ENCODE results near the gene OGG1. TPM values are rescaled to one million over a fixed set of nuclear protein-coding genes. Genes with fewer than 3 reads are reported as not detected.

Gene OGG1
- total and polyA plus RNA-seq, 10 of the 15 experiments (the other 5 are each of a cell fraction or from before 2014, with no cell fraction given), result 4.8 to 38.8 (median 27.2) TPM

GRCh38 chr3:9743548-9743947 lies 6.2 kb upstream of the OGG1 start:
- DNase-seq (ENCODE audit: low read depth, low spot score) (no peak), ATAC-seq (no peak), FAIRE-seq (no peak)
- in situ Hi-C loops (cut with MboI) (no loop called here), intact Hi-C loops (cut with micrococcal nuclease; ENCODE audit: unreplicated experiment) (no loop called here)
- TF ChIP-seq, protein P1, sequence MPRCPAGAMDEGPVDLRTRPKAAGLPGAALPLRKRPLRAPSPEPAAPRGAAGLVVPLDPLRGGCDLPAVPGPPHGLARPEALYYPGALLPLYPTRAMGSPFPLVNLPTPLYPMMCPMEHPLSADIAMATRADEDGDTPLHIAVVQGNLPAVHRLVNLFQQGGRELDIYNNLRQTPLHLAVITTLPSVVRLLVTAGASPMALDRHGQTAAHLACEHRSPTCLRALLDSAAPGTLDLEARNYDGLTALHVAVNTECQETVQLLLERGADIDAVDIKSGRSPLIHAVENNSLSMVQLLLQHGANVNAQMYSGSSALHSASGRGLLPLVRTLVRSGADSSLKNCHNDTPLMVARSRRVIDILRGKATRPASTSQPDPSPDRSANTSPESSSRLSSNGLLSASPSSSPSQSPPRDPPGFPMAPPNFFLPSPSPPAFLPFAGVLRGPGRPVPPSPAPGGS (IDR thresholded peaks at IDR 0.05; ENCODE audit: borderline replicate concordance, insufficient read depth, low read depth, low read length, poor library complexity, severe bottlenecking), result peak; percentile 65
- TF ChIP-seq NRF1 (conservative IDR thresholded peaks at IDR 0.05; ENCODE audit: low read depth, low read length), result no peak
- Histone ChIP-seq H3K79me2 (ENCODE audit: control insufficient read depth, insufficient read depth, low read length) (no peaks in the 10 kb centered on the region), H3K27ac (ENCODE audit: control insufficient read depth, insufficient read depth) (no peak overlapping the region), H2AFZ (ENCODE audit: control insufficient read depth, low read depth, low read length) (no peak overlapping the region), H3K36me3 (ENCODE audit: control insufficient read depth in 2 of 2, insufficient read depth in 2 of 2, low read length in 1 of 2) (peaks cover 48 to 55% of the 10 kb centered on the region in 2 experiments), H3K4me1 (ENCODE audit: control insufficient read depth, insufficient read depth, low read length) (no peaks in the 10 kb centered on the region), H3K9ac (ENCODE audit: control insufficient read depth, insufficient read depth, low read length) (no peak overlapping the region), H4K20me1 (ENCODE audit: control insufficient read depth, insufficient read depth) (no peaks in the 10 kb centered on the region), H3K4me2 (ENCODE audit: control insufficient read depth, insufficient read depth) (no peak overlapping the region), H3K9me3 (replicated peaks; ENCODE audit: control insufficient read depth, insufficient read depth, low read length) (no peaks in the 10 kb centered on the region), H3K4me3 (no peak overlapping the region), H3K27me3 (replicated peaks in 1 of 2; ENCODE audit: control insufficient read depth in 2 of 2, insufficient read depth in 2 of 2, low read length in 1 of 2) (no peaks in the 10 kb centered on the region)
- WGBS (ENCODE audit: insufficient coverage, insufficient replicate concordance, low lambda C conversion rate, missing lambda C conversion rate), result 97% methylated on average over 18 of the region's 18 CpGs
- no TSS peak for BruUV-seq (replicated peaks)
- ChIA-PET SMC1A (ENCODE audit: uncharacterized antibody, unreplicated experiment) (no interaction called here), RAD21 (ENCODE audit: unreplicated experiment) (no interaction called here), POLR2A (no interaction called here), CTCF (no interaction called here)

DNA sequence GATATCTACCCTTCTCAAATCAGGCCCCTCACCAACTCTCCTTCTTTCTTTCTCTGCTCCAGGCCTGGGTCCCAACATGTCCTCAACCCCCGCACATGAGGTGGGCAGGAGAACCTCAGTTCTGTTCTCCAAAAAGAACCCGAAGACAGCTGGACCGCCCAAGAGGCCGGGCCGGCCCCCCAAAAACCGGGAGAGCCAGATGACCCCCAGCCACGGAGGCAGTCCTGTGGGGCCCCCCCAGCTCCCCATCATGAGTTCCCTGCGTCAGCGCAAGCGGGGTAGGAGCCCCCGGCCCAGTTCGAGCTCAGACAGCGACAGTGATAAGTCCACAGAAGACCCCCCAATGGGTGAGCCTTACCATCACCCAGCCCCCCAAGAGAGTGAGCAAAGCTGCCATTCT lies 5.6 kb upstream of the OGG1 start:
- BruUV-seq (replicated peaks), result no TSS peak
- no peak overlapping the region for H3K9ac ChIP-seq (ENCODE audit: control insufficient read depth, insufficient read depth, low read length)
- in situ Hi-C loops (cut with MboI), result no loop called here
- H3K4me3 ChIP-seq, result no peak overlapping the region
- no peak overlapping the region for H3K4me2 ChIP-seq (ENCODE audit: control insufficient read depth, insufficient read depth)
- FAIRE-seq (no peak), ATAC-seq (no peak), DNase-seq (ENCODE audit: low read depth, low spot score) (no peak)
- RAD21 ChIA-PET (ENCODE audit: unreplicated experiment), result no interaction called here
- intact Hi-C loops (cut with micrococcal nuclease; ENCODE audit: unreplicated experiment), result no loop called here
- H3K9me3 ChIP-seq (replicated peaks; ENCODE audit: control insufficient read depth, insufficient read depth, low read length), result no peaks in the 10 kb centered on the region
- no peak overlapping the region for H2AFZ ChIP-seq (ENCODE audit: control insufficient read depth, low read depth, low read length)
- H3K27me3 ChIP-seq (replicated peaks in 1 of 2; ENCODE audit: control insufficient read depth in 2 of 2, insufficient read depth in 2 of 2, low read length in 1 of 2), result no peaks in the 10 kb centered on the region
- H3K4me1 ChIP-seq (ENCODE audit: control insufficient read depth, insufficient read depth, low read length), result no peaks in the 10 kb centered on the region
- POLR2A ChIA-PET, result interaction anchor here (0.8 kb wide), 1 partner anchor 11 kb away, joined by 3 read pairs; no protein-coding TSS in a partner anchor
- CTCF ChIA-PET, result no interaction called here
- H3K36me3 ChIP-seq (ENCODE audit: control insufficient read depth in 2 of 2, insufficient read depth in 2 of 2, low read length in 1 of 2), result peaks cover 42 to 49% of the 10 kb centered on the region in 2 experiments
- 97% methylated on average over 7 of the region's 13 CpGs for WGBS (ENCODE audit: insufficient coverage, insufficient replicate concordance, low lambda C conversion rate, missing lambda C conversion rate)
- H3K27ac ChIP-seq (ENCODE audit: control insufficient read depth, insufficient read depth), result no peak overlapping the region
- H4K20me1 ChIP-seq (ENCODE audit: control insufficient read depth, insufficient read depth), result no peaks in the 10 kb centered on the region
- H3K79me2 ChIP-seq (ENCODE audit: control insufficient read depth, insufficient read depth, low read length), result no peaks in the 10 kb centered on the region
- SMC1A ChIA-PET (ENCODE audit: uncharacterized antibody, unreplicated experiment), result no interaction called here
- TF ChIP-seq REST (IDR thresholded peaks at IDR 0.05; ENCODE audit: low read depth, low read length) (no peak), MEF2A (IDR thresholded peaks at IDR 0.05; ENCODE audit: insufficient read depth, low read depth, low read length) (no peak), SMAD5 (IDR thresholded peaks at IDR 0.05; ENCODE audit: low read depth) (no peak), YBX1 (IDR thresholded peaks at IDR 0.05) (no peak), BHLHE40 (IDR thresholded peaks at IDR 0.05; ENCODE audit: borderline replicate concordance in 1 of 2, low read depth in 2 of 2, low read length in 1 of 2) (no peak), SPI1 (IDR thresholded peaks at IDR 0.05; ENCODE audit: borderline replicate concordance, insufficient read depth, low read depth, low read length) (no peak), MXI1 (IDR thresholded peaks at IDR 0.05; ENCODE audit: low read depth, low read length) (no peak), HDGF (IDR thresholded peaks at IDR 0.05) (no peak), ZSCAN29 (IDR thresholded peaks at IDR 0.05) (no peak), CHD2 (IDR thresholded peaks at IDR 0.05; ENCODE audit: borderline replicate concordance, low read depth, low read length) (no peak)
- TF ChIP-seq, protein P2, sequence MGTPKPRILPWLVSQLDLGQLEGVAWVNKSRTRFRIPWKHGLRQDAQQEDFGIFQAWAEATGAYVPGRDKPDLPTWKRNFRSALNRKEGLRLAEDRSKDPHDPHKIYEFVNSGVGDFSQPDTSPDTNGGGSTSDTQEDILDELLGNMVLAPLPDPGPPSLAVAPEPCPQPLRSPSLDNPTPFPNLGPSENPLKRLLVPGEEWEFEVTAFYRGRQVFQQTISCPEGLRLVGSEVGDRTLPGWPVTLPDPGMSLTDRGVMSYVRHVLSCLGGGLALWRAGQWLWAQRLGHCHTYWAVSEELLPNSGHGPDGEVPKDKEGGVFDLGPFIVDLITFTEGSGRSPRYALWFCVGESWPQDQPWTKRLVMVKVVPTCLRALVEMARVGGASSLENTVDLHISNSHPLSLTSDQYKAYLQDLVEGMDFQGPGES (IDR thresholded peaks at IDR 0.05), result no peak

Data from GM12878 (cell line).